ENCODE data around the gene TDRD12. TPM values are rescaled to one million over a fixed set of nuclear protein-coding genes. Genes with fewer than 3 reads are reported as not detected.
"Not testable (repeated sequence)": the region's sequence is repeated elsewhere in the genome, so short reads cannot be mapped to it uniquely, and the experiment has no call there.

TDRD12 gene
- total RNA-seq, 2 experiments from 2014 or later, result 0.12 to 0.23 TPM

- H3K4me3 Mint-ChIP-seq, result peak overlapping the region; percentile 83
- ATAC-seq; H3K27ac Mint-ChIP-seq; H3K9me3 Mint-ChIP-seq (ENCODE audit: low read depth); DNase-seq; H3K27me3 Mint-ChIP-seq; POLR2A ChIA-PET: not testable (repeated sequence)
- CTCF ChIA-PET, result interaction anchor here (0.6 kb wide), 1 partner anchor 311 kb away, joined by 3 read pairs; no protein-coding TSS in a partner anchor
- H3K4me1 Mint-ChIP-seq, result peaks cover 68% of the 10 kb centered on the region
- H3K36me3 Mint-ChIP-seq (ENCODE audit: low read depth), result peaks cover 58% of the 10 kb centered on the region
- intact Hi-C loops (cut with DNase I, micrococcal nuclease), result loop anchor here (5.0 kb wide), 7 partner anchors 97 to 1478 kb away; partner anchors contain the start of genes CEP89 (in 1 of the 2), FAAP24 (in 1 of the 2), LSM14A (in 1 of the 2) and PDCD5 (in 1 of the 2)
Observed at GRCh38 chr19:32694316-32694715, 25.3 kb upstream of the TDRD12 start.

- peak overlapping the region; percentile 83 for H3K4me3 Mint-ChIP-seq
- POLR2A ChIA-PET; H3K27me3 Mint-ChIP-seq; H3K9me3 Mint-ChIP-seq (ENCODE audit: low read depth); DNase-seq; H3K27ac Mint-ChIP-seq; ATAC-seq: not testable (repeated sequence)
- CTCF ChIA-PET, result interaction anchor here (0.6 kb wide), 1 partner anchor 311 kb away, joined by 3 read pairs; no protein-coding TSS in a partner anchor
- peaks cover 64% of the 10 kb centered on the region for H3K4me1 Mint-ChIP-seq
- intact Hi-C loops (cut with DNase I, micrococcal nuclease), result loop anchor here (5.0 kb wide), 7 partner anchors 98 to 1477 kb away; partner anchors contain the start of genes CEP89 (in 1 of the 2), FAAP24 (in 1 of the 2), LSM14A (in 1 of the 2) and PDCD5 (in 1 of the 2)
- H3K36me3 Mint-ChIP-seq (ENCODE audit: low read depth), result peaks cover 64% of the 10 kb centered on the region
Observed at GRCh38 chr19:32694851-32695250, 24.7 kb upstream of the TDRD12 start.

- peaks cover 58% of the 10 kb centered on the region for H3K4me1 Mint-ChIP-seq
- DNase-seq; CTCF ChIA-PET; H3K4me3 Mint-ChIP-seq; ATAC-seq; H3K27me3 Mint-ChIP-seq; POLR2A ChIA-PET; intact Hi-C loops (cut with DNase I, micrococcal nuclease); H3K9me3 Mint-ChIP-seq (ENCODE audit: low read depth): not testable (repeated sequence)
- peaks cover 70% of the 10 kb centered on the region for H3K36me3 Mint-ChIP-seq (ENCODE audit: low read depth)
- peak overlapping the region; percentile 2 for H3K27ac Mint-ChIP-seq
Observed at GRCh38 chr19:32695506-32695905, 24.1 kb upstream of the TDRD12 start.

- H3K9me3 Mint-ChIP-seq (ENCODE audit: low read depth); ATAC-seq; DNase-seq; intact Hi-C loops (cut with DNase I, micrococcal nuclease); POLR2A ChIA-PET; H3K4me3 Mint-ChIP-seq; H3K27me3 Mint-ChIP-seq; H3K27ac Mint-ChIP-seq: not testable (repeated sequence)
- Mint-ChIP-seq H3K4me1 (peaks cover 52% of the 10 kb centered on the region), H3K36me3 (ENCODE audit: low read depth) (peaks cover 76% of the 10 kb centered on the region)
- CTCF ChIA-PET, result interaction anchor here (0.6 kb wide), 1 partner anchor 11 kb away, joined by 3 read pairs; no protein-coding TSS in a partner anchor
Observed at GRCh38 chr19:32696771-32697170, 22.8 kb upstream of the TDRD12 start.

GRCh38 chr19:32700129-32700528, 19.4 kb upstream of the TDRD12 start:
- POLR2A ChIA-PET, result interaction anchor here (0.7 kb wide), 1 partner anchor 341 kb away, joined by 4 read pairs; no protein-coding TSS in a partner anchor
- H3K4me3 Mint-ChIP-seq; H3K27me3 Mint-ChIP-seq; ATAC-seq; DNase-seq; H3K27ac Mint-ChIP-seq; intact Hi-C loops (cut with DNase I, micrococcal nuclease): not testable (repeated sequence)
- H3K36me3 Mint-ChIP-seq (ENCODE audit: low read depth), result peaks cover 86% of the 10 kb centered on the region
- CTCF ChIA-PET, result interaction anchor here (0.8 to 1.2 kb wide), 2 partner anchors 10 to 12 kb away, joined by 3 read pairs; no protein-coding TSS in a partner anchor
- peaks cover 13% of the 10 kb centered on the region for H3K9me3 Mint-ChIP-seq (ENCODE audit: low read depth)
- H3K4me1 Mint-ChIP-seq, result peaks cover 28% of the 10 kb centered on the region

GRCh38 chr19:32702010-32702409, 17.6 kb upstream of the TDRD12 start:
- H3K36me3 Mint-ChIP-seq (ENCODE audit: low read depth), result peaks cover 86% of the 10 kb centered on the region
- no peak overlapping the region for H3K4me3 Mint-ChIP-seq
- H3K27ac Mint-ChIP-seq, result no peak overlapping the region
- no peak for ATAC-seq
- CTCF ChIA-PET, result no interaction called here
- intact Hi-C loops (cut with DNase I, micrococcal nuclease), result no loop called here
- H3K4me1 Mint-ChIP-seq, result peaks cover 15% of the 10 kb centered on the region
- H3K27me3 Mint-ChIP-seq, result no peaks in the 10 kb centered on the region
- no peak for DNase-seq
- POLR2A ChIA-PET, result no interaction called here
- peaks cover 15% of the 10 kb centered on the region for H3K9me3 Mint-ChIP-seq (ENCODE audit: low read depth)

- H3K27ac Mint-ChIP-seq; POLR2A ChIA-PET; ATAC-seq; intact Hi-C loops (cut with DNase I, micrococcal nuclease); H3K4me3 Mint-ChIP-seq; H3K27me3 Mint-ChIP-seq; DNase-seq: not testable (repeated sequence)
- H3K4me1 Mint-ChIP-seq, result peaks cover 21% of the 10 kb centered on the region
- peaks cover 74% of the 10 kb centered on the region for H3K36me3 Mint-ChIP-seq (ENCODE audit: low read depth)
- peaks cover 13% of the 10 kb centered on the region for H3K9me3 Mint-ChIP-seq (ENCODE audit: low read depth)
- CTCF ChIA-PET, result interaction anchor here (0.9 kb wide), 1 partner anchor 11 kb away, joined by 3 read pairs; no protein-coding TSS in a partner anchor
Observed at GRCh38 chr19:32704006-32704405, 15.6 kb upstream of the TDRD12 start.

GRCh38 chr19:32708457-32708856, 11.1 kb upstream of the TDRD12 start:
- Mint-ChIP-seq H3K36me3 (ENCODE audit: low read depth) (peaks cover 50% of the 10 kb centered on the region), H3K27me3 (no peaks in the 10 kb centered on the region), H3K4me3 (no peak overlapping the region), H3K4me1 (peaks cover 19% of the 10 kb centered on the region), H3K9me3 (ENCODE audit: low read depth) (peaks cover 7% of the 10 kb centered on the region), H3K27ac (peak overlapping the region; percentile 74)
- ATAC-seq (peak; percentile 97), DNase-seq (peak; percentile 73)
- CTCF ChIA-PET, result no interaction called here
- POLR2A ChIA-PET, result interaction anchor here (0.6 kb wide), 1 partner anchor 38 kb away, joined by 5 read pairs; no protein-coding TSS in a partner anchor
- intact Hi-C loops (cut with DNase I, micrococcal nuclease), result no loop called here

- intact Hi-C loops (cut with DNase I, micrococcal nuclease), result no loop called here
- POLR2A ChIA-PET, result interaction anchor here (0.6 kb wide), 1 partner anchor 39 kb away, joined by 5 read pairs; no protein-coding TSS in a partner anchor
- no peaks in the 10 kb centered on the region for H3K27me3 Mint-ChIP-seq
- no peak overlapping the region for H3K4me3 Mint-ChIP-seq
- peaks cover 19% of the 10 kb centered on the region for H3K4me1 Mint-ChIP-seq
- CTCF ChIA-PET, result no interaction called here
- peaks cover 5% of the 10 kb centered on the region for H3K9me3 Mint-ChIP-seq (ENCODE audit: low read depth)
- ATAC-seq, result peak; percentile 21
- no peak for DNase-seq
- peak overlapping the region; percentile 74 for H3K27ac Mint-ChIP-seq
- peaks cover 49% of the 10 kb centered on the region for H3K36me3 Mint-ChIP-seq (ENCODE audit: low read depth)
Observed at GRCh38 chr19:32709032-32709431, 10.5 kb upstream of the TDRD12 start.

- no peak for DNase-seq
- Mint-ChIP-seq H3K9me3 (ENCODE audit: low read depth) (no peaks in the 10 kb centered on the region), H3K27ac (no peak overlapping the region), H3K36me3 (ENCODE audit: low read depth) (peaks cover 36% of the 10 kb centered on the region), H3K4me1 (peaks cover 19% of the 10 kb centered on the region), H3K27me3 (no peaks in the 10 kb centered on the region), H3K4me3 (no peak overlapping the region)
- ChIA-PET CTCF (interaction anchor here (0.5 to 1.2 kb wide), 2 partner anchors 11 to 104 kb away, joined by 3 read pairs; no protein-coding TSS in a partner anchor), POLR2A (no interaction called here)
- ATAC-seq, result no peak
- intact Hi-C loops (cut with DNase I, micrococcal nuclease), result no loop called here
Observed at GRCh38 chr19:32711747-32712146, 7.8 kb upstream of the TDRD12 start.

- H3K9me3 Mint-ChIP-seq (ENCODE audit: low read depth); H3K4me3 Mint-ChIP-seq; ATAC-seq; DNase-seq; H3K27ac Mint-ChIP-seq; intact Hi-C loops (cut with DNase I, micrococcal nuclease); H3K27me3 Mint-ChIP-seq; CTCF ChIA-PET; H3K4me1 Mint-ChIP-seq; POLR2A ChIA-PET: not testable (repeated sequence)
- H3K36me3 Mint-ChIP-seq (ENCODE audit: low read depth), result peaks cover 22% of the 10 kb centered on the region
Observed at GRCh38 chr19:32716203-32716602, 3.4 kb upstream of the TDRD12 start.

- no peak overlapping the region for H3K4me3 Mint-ChIP-seq
- DNase-seq (no peak), ATAC-seq (no peak)
- H3K9me3 Mint-ChIP-seq (ENCODE audit: low read depth), result no peaks in the 10 kb centered on the region
- H3K36me3 Mint-ChIP-seq (ENCODE audit: low read depth), result peaks cover 20% of the 10 kb centered on the region
- ChIA-PET CTCF (no interaction called here), POLR2A (no interaction called here)
- no peaks in the 10 kb centered on the region for H3K27me3 Mint-ChIP-seq
- intact Hi-C loops (cut with DNase I, micrococcal nuclease), result no loop called here
- H3K4me1 Mint-ChIP-seq, result no peaks in the 10 kb centered on the region
- no peak overlapping the region for H3K27ac Mint-ChIP-seq
Observed at GRCh38 chr19:32717496-32717895, 2.1 kb upstream of the TDRD12 start.

All from activated CD4-positive, alpha-beta T cell treated with anti-CD3 and anti-CD28 coated beads for 36 hours (primary cell).